ENCODE results near the gene COL1A1. TPM values are rescaled to one million over a fixed set of nuclear protein-coding genes. Genes with fewer than 3 reads are reported as not detected.
A peak's percentile ranks its signal among the peaks of the same experiment; 100 is the strongest.

COL1A1 gene
- total and polyA plus RNA-seq, 2 of the 13 experiments (the other 11 are each of a cell fraction or from before 2014, with no cell fraction given), result 0.05 TPM; not detected in 1

DNA sequence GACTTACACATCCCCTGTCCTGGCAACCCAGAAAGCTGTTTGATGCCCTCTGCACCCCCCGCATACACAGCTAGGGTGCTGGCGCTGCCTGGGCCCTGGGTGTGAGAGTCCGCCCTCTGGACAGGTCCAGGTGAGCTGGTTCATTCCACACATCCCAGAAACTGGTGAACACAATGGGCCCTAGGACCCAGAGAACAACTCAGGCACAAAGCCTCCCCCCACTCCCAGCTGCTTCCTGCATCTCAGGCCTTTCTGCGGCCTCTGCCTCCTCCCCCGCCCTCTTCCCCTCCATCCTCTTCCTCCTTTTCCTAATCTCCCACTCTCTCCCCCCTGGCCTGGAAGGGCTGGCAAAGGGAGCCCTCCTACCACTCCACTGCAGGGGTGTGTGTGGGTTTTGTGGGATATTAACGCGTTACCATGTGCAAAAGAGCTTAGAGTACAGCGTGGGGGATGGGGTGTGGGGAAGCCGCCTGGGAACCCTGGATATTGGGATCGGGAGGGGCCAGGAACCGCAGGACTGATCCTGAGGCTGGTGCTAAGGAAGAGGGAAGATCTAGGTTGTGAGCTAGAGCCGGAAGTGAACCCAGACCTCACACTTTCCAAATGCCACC lies 49.4 kb downstream of the COL1A1 start (continued):
- no peak for TF ChIP-seq ATF7 (IDR thresholded peaks at IDR 0.05)
- peak; percentile 25 for TF ChIP-seq ATF7 (CRISPR knock-in tag; IDR thresholded peaks at IDR 0.05)
- TF ChIP-seq, protein P1, sequence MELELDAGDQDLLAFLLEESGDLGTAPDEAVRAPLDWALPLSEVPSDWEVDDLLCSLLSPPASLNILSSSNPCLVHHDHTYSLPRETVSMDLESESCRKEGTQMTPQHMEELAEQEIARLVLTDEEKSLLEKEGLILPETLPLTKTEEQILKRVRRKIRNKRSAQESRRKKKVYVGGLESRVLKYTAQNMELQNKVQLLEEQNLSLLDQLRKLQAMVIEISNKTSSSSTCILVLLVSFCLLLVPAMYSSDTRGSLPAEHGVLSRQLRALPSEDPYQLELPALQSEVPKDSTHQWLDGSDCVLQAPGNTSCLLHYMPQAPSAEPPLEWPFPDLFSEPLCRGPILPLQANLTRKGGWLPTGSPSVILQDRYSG (CRISPR knock-in tag; IDR thresholded peaks at IDR 0.05), result no peak
- TF ChIP-seq NAIF1 (CRISPR knock-in tag; IDR thresholded peaks at IDR 0.05; ENCODE audit: borderline replicate concordance), result no peak
- TF ChIP-seq PLRG1 (conservative IDR thresholded peaks at IDR 0.05), result no peak
- 0 out of 2 replicates have a peak, but pooled peaks have one; percentile 16 for TF ChIP-seq BRD4 (CRISPR knock-in tag; IDR thresholded peaks at IDR 0.05)
- TF ChIP-seq, protein P2, sequence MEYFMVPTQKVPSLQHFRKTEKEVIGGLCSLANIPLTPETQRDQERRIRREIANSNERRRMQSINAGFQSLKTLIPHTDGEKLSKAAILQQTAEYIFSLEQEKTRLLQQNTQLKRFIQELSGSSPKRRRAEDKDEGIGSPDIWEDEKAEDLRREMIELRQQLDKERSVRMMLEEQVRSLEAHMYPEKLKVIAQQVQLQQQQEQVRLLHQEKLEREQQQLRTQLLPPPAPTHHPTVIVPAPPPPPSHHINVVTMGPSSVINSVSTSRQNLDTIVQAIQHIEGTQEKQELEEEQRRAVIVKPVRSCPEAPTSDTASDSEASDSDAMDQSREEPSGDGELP (IDR thresholded peaks at IDR 0.05; ENCODE audit: borderline replicate concordance, low read depth), result peak; percentile 98
- TF ChIP-seq KDM4B (CRISPR knock-in tag; IDR thresholded peaks at IDR 0.05), result no peak
- TF ChIP-seq THAP11 (CRISPR knock-in tag; IDR thresholded peaks at IDR 0.05), result peak; percentile 72
- peak; percentile 94 for TF ChIP-seq ZFX (CRISPR knock-in tag; IDR thresholded peaks at IDR 0.05; ENCODE audit: low read depth)
- no peak for TF ChIP-seq MTF1 (CRISPR knock-in tag; IDR thresholded peaks at IDR 0.05)
- TF ChIP-seq ZNF317 (CRISPR knock-in tag; IDR thresholded peaks at IDR 0.05), result peak; percentile 57; the same call in 1 of the 2 replicates
- TF ChIP-seq PITX1 (CRISPR knock-in tag; IDR thresholded peaks at IDR 0.05), result peak; percentile 85
- peak; percentile 67 for TF ChIP-seq ARNTL (CRISPR knock-in tag; IDR thresholded peaks at IDR 0.05)
- peak; percentile 69 for TF ChIP-seq PHF20 (CRISPR knock-in tag; IDR thresholded peaks at IDR 0.05)
- TF ChIP-seq ZFP90 (CRISPR knock-in tag; IDR thresholded peaks at IDR 0.05; ENCODE audit: borderline replicate concordance), result no peak; the same call in 1 of the 2 replicates
- TF ChIP-seq, protein P3, sequence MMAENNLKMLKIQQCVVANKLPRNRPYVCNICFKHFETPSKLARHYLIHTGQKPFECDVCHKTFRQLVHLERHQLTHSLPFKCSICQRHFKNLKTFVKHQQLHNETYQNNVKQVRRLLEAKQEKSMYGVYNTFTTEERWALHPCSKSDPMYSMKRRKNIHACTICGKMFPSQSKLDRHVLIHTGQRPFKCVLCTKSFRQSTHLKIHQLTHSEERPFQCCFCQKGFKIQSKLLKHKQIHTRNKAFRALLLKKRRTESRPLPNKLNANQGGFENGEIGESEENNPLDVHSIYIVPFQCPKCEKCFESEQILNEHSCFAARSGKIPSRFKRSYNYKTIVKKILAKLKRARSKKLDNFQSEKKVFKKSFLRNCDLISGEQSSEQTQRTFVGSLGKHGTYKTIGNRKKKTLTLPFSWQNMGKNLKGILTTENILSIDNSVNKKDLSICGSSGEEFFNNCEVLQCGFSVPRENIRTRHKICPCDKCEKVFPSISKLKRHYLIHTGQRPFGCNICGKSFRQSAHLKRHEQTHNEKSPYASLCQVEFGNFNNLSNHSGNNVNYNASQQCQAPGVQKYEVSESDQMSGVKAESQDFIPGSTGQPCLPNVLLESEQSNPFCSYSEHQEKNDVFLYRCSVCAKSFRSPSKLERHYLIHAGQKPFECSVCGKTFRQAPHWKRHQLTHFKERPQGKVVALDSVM (CRISPR knock-in tag; IDR thresholded peaks at IDR 0.05), result peak; percentile 66; the same call in 1 of the 2 replicates
- peak; percentile 89 for TF ChIP-seq KAT8 (CRISPR knock-in tag; IDR thresholded peaks at IDR 0.05)
- TF ChIP-seq KLF6 (CRISPR knock-in tag; IDR thresholded peaks at IDR 0.05), result peak; percentile 62; the same call in 1 of the 2 replicates
- TF ChIP-seq POLR2A (IDR thresholded peaks at IDR 0.05; ENCODE audit: insufficient read depth in 1 of 2, low read depth in 2 of 2, low read length in 2 of 2), result peak in 1 of 2 experiments; percentile 41; a peak in 1 of 4 replicates
- TF ChIP-seq SRF (IDR thresholded peaks at IDR 0.05; ENCODE audit: low read depth, low read length), result no peak
- TF ChIP-seq CREM (IDR thresholded peaks at IDR 0.05), result no peak; the same call in 1 of the 2 replicates
- no peak for TF ChIP-seq CREM (CRISPR knock-in tag; IDR thresholded peaks at IDR 0.05)
- 0 out of 2 replicates have a peak, but pooled peaks have one; percentile 18 for TF ChIP-seq U2AF2 (IDR thresholded peaks at IDR 0.05; ENCODE audit: low read depth, low read length)
- no peak for TF ChIP-seq THYN1 (CRISPR knock-in tag; IDR thresholded peaks at IDR 0.05; ENCODE audit: borderline replicate concordance, low read depth)
- TF ChIP-seq ZBTB42 (CRISPR knock-in tag; IDR thresholded peaks at IDR 0.05), result 0 out of 2 replicates have a peak, but pooled peaks have one; percentile 19
- 0 out of 2 replicates have a peak, but pooled peaks have one; percentile 31 for TF ChIP-seq RXRB (CRISPR knock-in tag; IDR thresholded peaks at IDR 0.05; ENCODE audit: borderline replicate concordance)
- TF ChIP-seq RFXANK (CRISPR knock-in tag; IDR thresholded peaks at IDR 0.05), result no peak
- TF ChIP-seq ONECUT2 (CRISPR knock-in tag; IDR thresholded peaks at IDR 0.05), result no peak
- TF ChIP-seq NR2F2 (IDR thresholded peaks at IDR 0.05; ENCODE audit: borderline replicate concordance, low read depth), result 0 out of 2 replicates have a peak, but pooled peaks have one; percentile 34
- no peak for TF ChIP-seq ZFYVE20 (CRISPR knock-in tag; IDR thresholded peaks at IDR 0.05; ENCODE audit: borderline replicate concordance, low read depth)
